WERI-Rb-1 (cell line): Measurements from ENCODE around the gene DICER1.

Experiments
- DNase-seq: peaks from one replicate; pipeline ENCODE4 v3.0.0-alpha.2; 2020
- H3K27ac ChIP-seq: fragments of 250-450 bp; sonication (Bioruptor Pico); 2 replicates; pipeline ENCODE4 v1.5.1; 2020; ENCODE audit warnings: mild to moderate bottlenecking, moderate library complexity
- H3K27me3 ChIP-seq: fragments of 250-450 bp; sonication (Bioruptor Pico); 2 replicates; pipeline ENCODE4 v1.5.1; 2021; ENCODE audit warnings: mild to moderate bottlenecking, low read depth, moderate library complexity; ENCODE audit not compliant: insufficient read depth, severe bottlenecking
- H3K36me3 ChIP-seq: fragments of 250-450 bp; sonication (Bioruptor Pico); 2 replicates; pipeline ENCODE4 v1.5.1; 2020; ENCODE audit warnings: mild to moderate bottlenecking, moderate library complexity
- H3K4me3 ChIP-seq: 2 replicates; pipeline ENCODE4 v1.5.1; 2011; ENCODE audit warnings: low read depth, mild to moderate bottlenecking, control low read depth, low read length
- H3K9me3 ChIP-seq: fragments of 250-450 bp; sonication (Bioruptor Pico); 2 replicates; pipeline ENCODE4 v1.5.1; 2021; ENCODE audit warnings: mild to moderate bottlenecking, moderate library complexity; ENCODE audit not compliant: severe bottlenecking
- CTCF ChIP-seq: IDR thresholded peaks from 2 replicates; pipeline ENCODE4 v1.5.1; 2011; ENCODE audit warnings: low read depth, mild to moderate bottlenecking, control low read depth, inconsistent platforms, low read length

DICER1 gene

GRCh38 chr14:95125221-95125620 is 32.1 kb downstream of the DICER1 start:
- no peak overlapping the region for H3K27ac ChIP-seq
- no peaks in the 10 kb centered on the region for H3K27me3 ChIP-seq
- H3K36me3 ChIP-seq: peaks cover 45% of the 10 kb centered on the region
- no peak overlapping the region for H3K4me3 ChIP-seq
- no peak for TF ChIP-seq CTCF
- DNase-seq: no peak
- H3K9me3 ChIP-seq: no peaks in the 10 kb centered on the region

GRCh38 chr14:95123891-95124579 is 33.3 kb downstream of the DICER1 start:
- Histone ChIP-seq H3K9me3 (no peaks in the 10 kb centered on the region), H3K4me3 (no peak overlapping the region), H3K27me3 (no peaks in the 10 kb centered on the region), H3K36me3 (peaks cover 42% of the 10 kb centered on the region), H3K27ac (no peak overlapping the region)
- no peak for DNase-seq
- TF ChIP-seq CTCF: no peak

GRCh38 chr14:95122621-95122945 is 34.7 kb downstream of the DICER1 start:
- no peaks in the 10 kb centered on the region for H3K27me3 ChIP-seq
- no peak overlapping the region for H3K27ac ChIP-seq
- H3K4me3 ChIP-seq: no peak overlapping the region
- no peaks in the 10 kb centered on the region for H3K9me3 ChIP-seq
- peaks cover 43% of the 10 kb centered on the region for H3K36me3 ChIP-seq
- no peak for DNase-seq
- TF ChIP-seq CTCF: no peak

- DNase-seq: no peak
- TF ChIP-seq CTCF: no peak
- Histone ChIP-seq H3K27ac (no peak overlapping the region), H3K9me3 (no peaks in the 10 kb centered on the region), H3K4me3 (no peak overlapping the region), H3K36me3 (peaks cover 48% of the 10 kb centered on the region), H3K27me3 (no peaks in the 10 kb centered on the region)
These were observed 35.3 kb downstream of the DICER1 start for GRCh38 chr14:95121911-95122620.

GRCh38 chr14:95119336-95119735 is 38.0 kb downstream of the DICER1 start:
- H3K27me3 ChIP-seq: no peaks in the 10 kb centered on the region
- H3K9me3 ChIP-seq: no peaks in the 10 kb centered on the region
- H3K4me3 ChIP-seq: no peak overlapping the region
- DNase-seq: no peak
- no peak overlapping the region for H3K27ac ChIP-seq
- TF ChIP-seq CTCF: no peak
- peaks cover 60% of the 10 kb centered on the region for H3K36me3 ChIP-seq
